HG02970 (cell line): ENCODE results near the gene MRPS5.

Experiments
- ATAC-seq: cut with Tn5 transposase; IDR thresholded peaks from one replicate; pipeline ENCODE4 v1.9.1; 2021; ENCODE audit warnings: mild to moderate bottlenecking, moderate library complexity, moderate number of reproducible peaks; ENCODE audit not compliant: unreplicated experiment, low FRiP score

Gene MRPS5

GRCh38 chr2:95061601-95062183 lies 59.9 kb downstream of the MRPS5 start:
- ATAC-seq: no peak

- no peak for ATAC-seq
These were observed 60.5 kb downstream of the MRPS5 start for GRCh38 chr2:95061119-95061512.

GRCh38 chr2:95060446-95061118 lies 61.0 kb downstream of the MRPS5 start:
- no peak for ATAC-seq

- no peak for ATAC-seq
These were observed 61.8 kb downstream of the MRPS5 start for GRCh38 chr2:95059656-95060370.

GRCh38 chr2:95058989-95059641 lies 62.5 kb downstream of the MRPS5 start:
- no peak for ATAC-seq

- no peak for ATAC-seq
These were observed 63.1 kb downstream of the MRPS5 start for GRCh38 chr2:95058466-95058988.

- ATAC-seq: no peak
These were observed 63.9 kb downstream of the MRPS5 start for GRCh38 chr2:95057535-95058370.

GRCh38 chr2:95056461-95057459 lies 64.8 kb downstream of the MRPS5 start:
- no peak for ATAC-seq

- no peak for ATAC-seq
These were observed 65.6 kb downstream of the MRPS5 start for GRCh38 chr2:95056044-95056443.

GRCh38 chr2:95055262-95055661 lies 66.3 kb downstream of the MRPS5 start:
- ATAC-seq: no peak

GRCh38 chr2:95054016-95054415 lies 67.6 kb downstream of the MRPS5 start:
- no peak for ATAC-seq

- ATAC-seq: no peak
These were observed 68.1 kb downstream of the MRPS5 start for GRCh38 chr2:95053543-95053942.

- ATAC-seq: no peak
These were observed 68.7 kb downstream of the MRPS5 start for GRCh38 chr2:95052804-95053479.

- ATAC-seq: no peak
These were observed 69.3 kb downstream of the MRPS5 start for GRCh38 chr2:95052307-95052706.

- no peak for ATAC-seq
These were observed 70.0 kb downstream of the MRPS5 start for GRCh38 chr2:95051626-95052025.

GRCh38 chr2:95050385-95051300 lies 71.0 kb downstream of the MRPS5 start:
- no peak for ATAC-seq

GRCh38 chr2:95049961-95050360 lies 71.6 kb downstream of the MRPS5 start:
- ATAC-seq: no peak

GRCh38 chr2:95049683-95049955 lies 72.0 kb downstream of the MRPS5 start:
- no peak for ATAC-seq
